Ecto neural progenitor cell (in vitro differentiated cells): ENCODE results near the gene C20orf204.
"Not testable (repeated sequence)": the region's sequence is repeated elsewhere in the genome, so short reads cannot be mapped to it uniquely, and the experiment has no call there.

Experiments
- DNase-seq: peaks from one replicate; pipeline ENCODE4 v3.0.0-alpha.2; 2018; ENCODE audit warnings: low spot score

Gene C20orf204

DNA sequence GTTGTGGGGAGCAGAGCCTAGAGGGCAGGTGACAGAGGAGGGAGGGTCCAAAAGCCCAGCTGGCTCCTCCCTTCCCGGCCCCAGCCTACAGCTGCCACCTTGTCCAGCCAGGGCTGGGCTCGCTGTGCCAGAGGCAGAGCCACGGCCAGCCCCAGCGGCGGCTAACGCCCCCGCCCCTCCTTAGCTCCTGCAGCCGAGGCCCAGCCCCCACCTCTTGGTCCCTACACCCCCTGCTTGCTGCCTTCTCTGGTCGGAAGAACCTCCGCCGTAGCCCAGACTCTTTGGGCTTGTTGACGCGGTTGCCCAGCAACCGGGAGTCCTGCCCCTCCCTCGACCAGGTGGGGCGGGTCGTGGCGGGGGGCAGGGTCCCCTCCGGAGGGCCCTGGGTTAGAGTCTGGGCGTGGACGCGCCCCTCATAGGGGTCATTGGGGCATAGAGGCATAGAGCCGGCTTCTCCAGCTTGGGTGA is 48.7 kb downstream of the C20orf204 start:
- no peak for DNase-seq

DNA sequence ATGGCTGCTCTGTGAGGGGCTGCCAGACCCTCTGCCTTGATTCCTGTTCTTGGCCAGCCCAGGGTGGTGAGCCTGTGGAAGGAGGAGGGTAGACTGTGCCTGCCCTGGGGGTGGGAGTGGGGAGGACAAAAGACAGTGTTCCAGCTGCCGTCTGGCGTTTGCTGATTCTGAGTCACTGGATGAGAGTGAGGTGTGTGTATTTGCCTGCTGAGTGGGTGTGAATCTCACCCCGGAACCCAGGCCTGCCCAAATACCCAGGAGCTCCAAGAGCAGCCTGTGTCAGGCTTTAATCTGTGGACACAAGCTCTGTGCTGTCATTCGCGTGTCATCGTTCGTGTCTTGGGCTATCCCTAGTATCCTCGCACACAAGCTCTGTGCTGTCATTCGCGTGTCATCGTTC is 50.8 kb downstream of the C20orf204 start:
- no peak for DNase-seq

DNA sequence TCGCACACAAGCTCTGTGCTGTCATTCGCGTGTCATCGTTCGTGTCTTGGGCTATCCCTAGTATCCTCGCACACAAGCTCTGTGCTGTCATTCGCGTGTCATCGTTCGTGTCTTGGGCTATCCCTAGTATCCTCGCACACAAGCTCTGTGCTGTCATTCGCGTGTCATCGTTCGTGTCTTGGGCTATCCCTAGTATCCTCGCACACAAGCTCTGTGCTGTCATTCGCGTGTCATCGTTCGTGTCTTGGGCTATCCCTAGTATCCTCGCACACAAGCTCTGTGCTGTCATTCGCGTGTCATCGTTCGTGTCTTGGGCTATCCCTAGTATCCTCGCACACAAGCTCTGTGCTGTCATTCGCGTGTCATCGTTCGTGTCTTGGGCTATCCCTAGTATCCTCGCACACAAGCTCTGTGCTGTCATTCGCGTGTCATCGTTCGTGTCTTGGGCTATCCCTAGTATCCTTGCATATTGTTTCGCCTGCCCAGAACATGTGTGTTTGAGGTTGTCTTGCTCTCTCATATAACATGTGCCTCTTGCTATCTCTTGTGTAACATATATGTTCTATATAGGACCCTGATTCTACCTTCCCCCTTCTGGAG is 51.3 kb downstream of the C20orf204 start:
- DNase-seq: not testable (repeated sequence)

DNA sequence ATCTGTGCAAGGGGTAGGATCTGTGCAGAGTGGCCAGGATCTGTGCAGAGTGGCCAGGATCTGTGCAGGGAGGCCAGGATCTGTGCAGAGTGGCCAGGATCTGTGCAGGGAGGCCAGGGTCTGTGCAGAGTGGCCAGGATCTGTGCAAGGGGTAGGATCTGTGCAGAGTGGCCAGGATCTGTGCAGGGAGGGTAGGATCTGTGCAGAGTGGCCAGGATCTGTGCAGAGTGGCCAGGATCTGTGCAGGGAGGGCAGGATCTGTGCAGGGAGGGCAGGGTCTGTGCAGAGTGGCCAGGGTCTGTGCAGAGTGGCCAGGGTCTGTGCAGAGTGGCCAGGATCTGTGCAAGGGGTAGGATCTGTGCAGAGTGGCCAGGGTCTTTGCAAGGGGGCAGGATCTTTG is 52.6 kb downstream of the C20orf204 start:
- not testable (repeated sequence) for DNase-seq
